ENCODE results near the gene USP5.

USP5 gene

DNA sequence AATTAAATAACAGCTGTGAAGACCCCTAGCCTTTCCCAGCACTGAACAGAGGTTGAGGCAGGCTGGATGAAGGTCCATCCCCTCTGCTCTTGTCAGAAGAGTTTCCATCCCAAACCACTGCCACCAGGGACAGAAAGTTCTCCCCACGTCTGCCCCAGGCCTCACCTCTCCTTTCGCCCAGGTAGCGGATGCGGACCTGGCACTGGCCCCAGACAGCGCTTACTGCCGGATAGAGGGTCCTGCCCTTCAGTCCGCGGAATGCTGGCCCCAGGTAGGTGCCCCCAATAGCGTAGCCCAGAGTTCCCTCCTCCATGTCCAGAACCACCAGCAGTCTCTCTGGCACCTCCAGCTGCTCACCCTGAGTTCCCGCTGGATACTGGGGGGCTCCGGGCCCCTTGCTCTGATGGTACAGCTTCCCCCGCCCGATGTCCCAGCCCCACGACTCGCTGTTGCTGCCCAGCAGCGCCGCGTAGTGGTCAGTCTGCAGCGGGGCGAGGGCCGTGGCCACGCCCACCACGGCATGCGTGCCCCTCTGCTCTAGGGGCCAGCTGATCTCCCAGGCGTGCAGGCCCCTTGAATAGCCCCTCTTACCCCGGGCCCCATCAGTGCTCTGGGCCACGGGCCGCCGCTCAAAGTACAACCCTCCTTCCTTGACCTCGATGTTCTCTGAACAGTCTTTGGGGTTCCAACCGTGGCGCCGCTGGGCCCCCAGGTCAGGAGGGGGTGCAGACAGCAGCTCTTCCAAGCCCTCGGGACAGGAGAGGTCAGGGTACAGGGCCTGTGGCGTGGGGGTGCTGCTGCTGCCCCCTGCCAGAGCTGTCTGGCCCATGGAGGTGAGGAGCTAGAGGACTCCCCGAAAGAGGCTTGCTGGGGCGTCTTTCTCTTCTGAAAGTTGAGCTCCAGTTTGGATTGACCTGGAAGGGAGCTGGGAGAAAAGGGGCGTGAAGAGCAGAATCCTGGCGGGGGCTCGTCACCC, 20.4 kb downstream of the USP5 start:
- TF ChIP-seq, protein P1, sequence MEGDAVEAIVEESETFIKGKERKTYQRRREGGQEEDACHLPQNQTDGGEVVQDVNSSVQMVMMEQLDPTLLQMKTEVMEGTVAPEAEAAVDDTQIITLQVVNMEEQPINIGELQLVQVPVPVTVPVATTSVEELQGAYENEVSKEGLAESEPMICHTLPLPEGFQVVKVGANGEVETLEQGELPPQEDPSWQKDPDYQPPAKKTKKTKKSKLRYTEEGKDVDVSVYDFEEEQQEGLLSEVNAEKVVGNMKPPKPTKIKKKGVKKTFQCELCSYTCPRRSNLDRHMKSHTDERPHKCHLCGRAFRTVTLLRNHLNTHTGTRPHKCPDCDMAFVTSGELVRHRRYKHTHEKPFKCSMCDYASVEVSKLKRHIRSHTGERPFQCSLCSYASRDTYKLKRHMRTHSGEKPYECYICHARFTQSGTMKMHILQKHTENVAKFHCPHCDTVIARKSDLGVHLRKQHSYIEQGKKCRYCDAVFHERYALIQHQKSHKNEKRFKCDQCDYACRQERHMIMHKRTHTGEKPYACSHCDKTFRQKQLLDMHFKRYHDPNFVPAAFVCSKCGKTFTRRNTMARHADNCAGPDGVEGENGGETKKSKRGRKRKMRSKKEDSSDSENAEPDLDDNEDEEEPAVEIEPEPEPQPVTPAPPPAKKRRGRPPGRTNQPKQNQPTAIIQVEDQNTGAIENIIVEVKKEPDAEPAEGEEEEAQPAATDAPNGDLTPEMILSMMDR (IDR thresholded peaks at IDR 0.05) = peak; percentile 98

DNA sequence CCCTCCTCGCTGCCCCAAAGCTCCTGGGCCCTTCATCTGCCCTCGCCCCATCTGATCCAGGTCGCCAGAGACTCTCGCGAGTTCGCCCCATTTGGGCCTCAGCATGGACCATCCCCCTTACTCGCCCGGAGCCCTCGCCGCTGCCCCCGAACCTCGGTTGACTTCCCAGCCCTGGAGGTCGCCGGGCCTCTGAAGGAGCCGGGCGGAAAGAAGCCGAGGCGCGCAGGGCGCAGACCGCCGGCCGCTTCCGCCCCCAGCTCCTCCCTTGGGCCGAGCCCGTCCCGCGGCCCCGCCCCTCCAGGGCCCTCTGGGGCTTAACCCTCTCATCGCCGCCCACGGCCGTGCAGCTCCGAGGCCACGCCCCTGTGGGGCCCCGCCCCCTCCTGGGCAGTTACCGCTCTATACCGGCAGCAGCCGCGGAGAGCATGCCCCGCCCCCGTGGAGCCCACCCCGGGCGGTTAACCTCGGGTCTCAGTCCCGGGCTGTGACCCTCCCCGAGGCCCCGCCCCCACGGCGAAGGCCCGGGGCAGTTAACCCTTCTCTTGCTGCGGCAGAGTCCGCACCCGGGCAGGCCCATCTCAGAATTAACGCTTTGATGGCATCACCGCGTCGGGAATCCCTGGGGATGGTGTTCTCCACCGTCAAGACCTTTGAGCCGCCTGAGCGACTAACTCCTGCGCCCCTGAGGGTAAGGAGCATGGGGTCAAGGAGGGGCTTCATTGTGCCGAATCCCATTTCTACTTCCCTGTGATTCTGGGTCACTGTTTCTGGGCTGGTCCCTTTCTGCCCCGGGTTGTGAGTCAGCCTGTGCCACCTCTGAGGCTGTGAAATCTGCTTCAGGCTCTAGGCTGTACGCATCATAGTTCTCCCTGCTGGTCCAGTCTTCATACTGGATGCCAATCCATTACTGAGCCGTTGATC, 21.4 kb downstream of the USP5 start, which contains the start of gene SPSB2:
Gene SPSB2 (minus strand): TSS at position 210 of the 921 bp plus-strand sequence. CDS start 402 bp downstream, outside the sequence.
- TF ChIP-seq, protein P1 (IDR thresholded peaks at IDR 0.05) = no peak

DNA sequence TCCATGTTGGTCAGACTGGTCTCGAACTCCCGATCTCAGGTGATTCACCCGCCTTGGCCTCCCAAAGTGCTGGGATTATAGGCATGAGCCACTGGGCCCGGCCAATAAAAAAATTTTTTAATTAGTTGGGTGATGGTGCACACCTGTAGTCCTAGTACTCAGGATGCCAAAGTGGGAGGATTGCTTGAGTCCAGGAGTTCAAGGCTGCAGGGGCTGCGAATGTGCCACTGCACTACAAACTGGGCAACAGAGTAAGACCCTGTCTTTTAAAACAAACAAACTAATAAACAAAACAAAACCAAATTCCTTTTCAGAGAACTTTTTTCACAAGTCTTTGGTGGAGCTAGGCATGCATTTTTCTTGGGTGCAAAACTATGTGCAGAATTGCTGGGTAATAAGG, 31.3 kb downstream of the USP5 start:
- TF ChIP-seq, protein P1 (IDR thresholded peaks at IDR 0.05) = no peak

DNA sequence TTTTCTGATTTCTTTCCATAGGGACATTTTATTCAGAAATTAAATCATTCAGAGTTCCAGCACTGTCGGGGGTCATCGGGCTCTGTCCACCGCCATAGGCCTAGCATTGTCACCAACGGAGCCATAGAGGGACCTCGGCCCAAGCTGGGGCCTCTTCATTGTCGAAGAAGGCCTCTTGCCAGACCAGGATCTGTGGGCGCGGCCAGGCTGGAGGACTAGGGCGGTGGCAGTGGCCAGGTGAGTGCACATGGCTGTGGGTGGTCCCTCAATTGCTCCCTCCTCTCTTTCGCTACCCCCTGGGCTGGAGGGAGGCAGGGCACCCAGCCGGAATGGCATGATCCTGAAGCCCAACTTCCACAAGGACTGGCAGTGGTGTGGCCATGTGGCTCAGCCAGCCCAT, 31.7 kb downstream of the USP5 start:
- TF ChIP-seq, protein P1 (IDR thresholded peaks at IDR 0.05) = no peak

DNA sequence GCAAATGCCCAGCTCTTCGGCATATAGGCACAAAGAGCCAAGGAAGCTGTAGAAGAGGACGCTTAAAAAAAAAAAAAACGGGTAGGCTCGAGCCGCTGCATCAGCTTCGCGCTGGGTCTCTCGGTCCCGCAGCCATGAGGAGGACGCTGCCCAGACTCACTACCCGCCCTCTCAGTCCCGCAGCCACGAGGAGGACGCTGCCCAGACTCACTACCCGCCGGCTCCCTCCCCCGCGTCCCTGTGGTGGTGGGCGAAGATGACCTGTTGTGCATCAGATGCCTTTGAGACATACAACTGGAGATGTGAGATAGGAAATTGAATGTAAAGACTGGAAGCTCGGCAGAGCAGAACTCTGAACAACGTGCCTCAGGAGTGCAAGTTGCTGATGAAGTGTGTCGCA, 32.6 kb downstream of the USP5 start:
- TF ChIP-seq, protein P1 (IDR thresholded peaks at IDR 0.05) = no peak

DNA sequence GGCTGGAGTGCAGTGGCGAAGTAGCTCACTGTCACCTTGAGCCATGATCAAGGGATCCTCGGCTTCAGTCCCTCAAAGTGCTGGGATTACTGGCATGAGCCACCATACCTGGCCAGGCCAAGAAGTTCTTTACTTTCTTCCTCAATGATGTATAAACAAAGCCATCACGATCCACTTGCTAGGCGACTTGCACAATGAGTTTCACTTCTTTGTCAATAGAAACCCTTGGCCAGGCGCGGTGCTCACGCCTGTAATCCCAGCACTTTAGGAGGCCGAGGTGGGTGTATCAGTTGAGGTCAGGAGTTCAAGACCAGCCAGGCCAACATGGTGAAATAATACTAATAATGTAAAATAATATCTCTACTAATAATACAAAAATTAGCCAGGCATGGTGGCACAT, 35.5 kb downstream of the USP5 start:
- TF ChIP-seq, protein P1 (IDR thresholded peaks at IDR 0.05) = no peak

DNA sequence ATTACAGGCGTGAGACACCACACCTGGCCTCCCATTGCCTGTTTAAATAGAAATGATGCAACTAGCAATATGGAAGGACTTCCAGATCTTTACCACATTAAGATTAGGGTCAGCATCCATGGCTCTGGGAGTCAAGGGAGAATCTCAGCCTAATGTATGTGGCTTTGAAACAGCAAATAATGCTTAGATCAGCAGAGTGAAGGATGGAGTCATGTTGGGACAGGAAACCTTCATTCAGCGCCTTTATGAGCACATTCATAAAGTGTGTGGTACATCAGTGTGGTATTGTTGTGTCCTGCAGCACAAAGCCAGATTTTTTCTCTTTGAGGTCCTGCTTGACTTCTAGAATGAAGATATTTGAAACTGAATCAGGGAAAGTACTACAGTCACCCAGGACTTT, 36.4 kb downstream of the USP5 start:
- TF ChIP-seq, protein P1 (IDR thresholded peaks at IDR 0.05) = no peak
